ENCODE measurements around the gene DRD2.

DNA sequence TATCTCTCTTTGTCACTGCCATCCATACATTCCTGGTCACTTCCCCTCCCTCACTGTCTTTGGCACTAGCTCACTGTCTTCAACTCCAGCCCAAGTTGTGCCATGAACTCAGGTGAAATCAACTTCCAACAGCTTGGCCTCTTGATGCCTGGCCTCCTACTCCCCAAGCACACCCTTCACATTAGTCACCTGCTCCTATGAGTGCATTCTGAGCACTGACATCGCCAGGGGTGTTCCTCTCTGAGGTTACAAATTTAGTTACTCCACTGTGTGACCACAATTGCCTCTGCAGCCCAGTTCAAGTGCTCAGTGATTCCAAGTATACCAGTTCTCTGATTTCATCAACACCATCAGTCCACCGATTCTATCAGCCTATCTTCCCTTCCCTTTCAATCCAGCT, 10.8 kb downstream of the DRD2 start:
- TF ChIP-seq POLR2AphosphoS5 (IDR thresholded peaks at IDR 0.05), result no peak
- TF ChIP-seq, protein P1, sequence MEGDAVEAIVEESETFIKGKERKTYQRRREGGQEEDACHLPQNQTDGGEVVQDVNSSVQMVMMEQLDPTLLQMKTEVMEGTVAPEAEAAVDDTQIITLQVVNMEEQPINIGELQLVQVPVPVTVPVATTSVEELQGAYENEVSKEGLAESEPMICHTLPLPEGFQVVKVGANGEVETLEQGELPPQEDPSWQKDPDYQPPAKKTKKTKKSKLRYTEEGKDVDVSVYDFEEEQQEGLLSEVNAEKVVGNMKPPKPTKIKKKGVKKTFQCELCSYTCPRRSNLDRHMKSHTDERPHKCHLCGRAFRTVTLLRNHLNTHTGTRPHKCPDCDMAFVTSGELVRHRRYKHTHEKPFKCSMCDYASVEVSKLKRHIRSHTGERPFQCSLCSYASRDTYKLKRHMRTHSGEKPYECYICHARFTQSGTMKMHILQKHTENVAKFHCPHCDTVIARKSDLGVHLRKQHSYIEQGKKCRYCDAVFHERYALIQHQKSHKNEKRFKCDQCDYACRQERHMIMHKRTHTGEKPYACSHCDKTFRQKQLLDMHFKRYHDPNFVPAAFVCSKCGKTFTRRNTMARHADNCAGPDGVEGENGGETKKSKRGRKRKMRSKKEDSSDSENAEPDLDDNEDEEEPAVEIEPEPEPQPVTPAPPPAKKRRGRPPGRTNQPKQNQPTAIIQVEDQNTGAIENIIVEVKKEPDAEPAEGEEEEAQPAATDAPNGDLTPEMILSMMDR (IDR thresholded peaks at IDR 0.05), result no peak

Data from upper lobe of left lung (tissue), 4 donors.